OCI-LY7 (cell line): ENCODE measurements around the gene CAND2. TPM values are rescaled to one million over a fixed set of nuclear protein-coding genes. Genes with fewer than 3 reads are reported as not detected.

ENCODE experiments used
- BruUV-seq: library from RNA; stranded (reverse); fragments of 400-500 nt; replicated peaks from 2 replicates; lab custom pipeline; 2021; lab: Mats Ljungman, UMichigan
- CTCF ChIA-PET: fragments of 300-600 bp; sonication (Branson Sonifier 250); formaldehyde crosslinking; loops from one replicate; lab custom pipeline; 2022; ENCODE audit warnings: antibody characterized with exemption; ENCODE audit not compliant: unreplicated experiment; lab: Charles Lee
- POLR2A ChIA-PET: fragments of 300-600 bp; sonication (Branson Sonifier 250); formaldehyde crosslinking; loops from one replicate; lab custom pipeline; 2022; ENCODE audit warnings: antibody characterized with exemption; lab: Charles Lee
- DNase-seq: peaks from one replicate; pipeline ENCODE4 v3.0.0-alpha.2; 2015; ENCODE audit warnings: low spot score
- H2AFZ ChIP-seq: fragments of 200-600 bp; sonication (generic), shearing (Covaris generic); 2 replicates; pipeline ENCODE4 v1.6.1; 2014; ENCODE audit warnings: mild to moderate bottlenecking, antibody characterized with exemption, low read length, moderate library complexity
- H3K27ac ChIP-seq: fragments of 200-600 bp; sonication (generic); 2 replicates; pipeline ENCODE4 v1.5.1; 2014; ENCODE audit warnings: mixed run types, low read depth, mild to moderate bottlenecking, moderate library complexity, low read length, inconsistent platforms; ENCODE audit not compliant: poor library complexity, severe bottlenecking
- H3K36me3 ChIP-seq: fragments of 200-600 bp; sonication (generic); 2 replicates; pipeline ENCODE4 v1.6.1; 2014; ENCODE audit warnings: mild to moderate bottlenecking, antibody characterized with exemption, low read length, moderate library complexity, mixed read lengths; ENCODE audit not compliant: insufficient read depth
- H3K4me1 ChIP-seq: fragments of 200-600 bp; sonication (generic); 2 replicates; pipeline ENCODE4 v1.5.1; 2014; ENCODE audit warnings: mild to moderate bottlenecking, low read length; ENCODE audit not compliant: insufficient read depth, poor library complexity, severe bottlenecking
- H3K4me2 ChIP-seq: fragments of 200-600 bp; sonication (generic); 2 replicates; pipeline ENCODE4 v1.6.1; 2014; ENCODE audit warnings: mild to moderate bottlenecking, low read length
- H3K4me3 ChIP-seq: fragments of 200-600 bp; sonication (generic); 2 replicates; pipeline ENCODE4 v1.5.1; 2014; ENCODE audit warnings: mild to moderate bottlenecking, low read depth, low read length; ENCODE audit not compliant: poor library complexity, severe bottlenecking
- H3K79me2 ChIP-seq: fragments of 200-600 bp; sonication (generic); 2 replicates; pipeline ENCODE4 v1.6.1; 2016; ENCODE audit warnings: low read depth, mild to moderate bottlenecking, low read length, moderate library complexity, mixed read lengths; ENCODE audit not compliant: insufficient read depth
- H3K9me2 ChIP-seq: fragments of 200-600 bp; sonication (generic); 2 replicates; pipeline ENCODE4 v1.6.1; 2016; ENCODE audit warnings: mild to moderate bottlenecking, low read length, mixed read lengths; ENCODE audit not compliant: insufficient read depth
- H3K9me3 ChIP-seq: fragments of 200-600 bp; sonication (generic); 2 replicates; pipeline ENCODE4 v1.6.1; 2014; ENCODE audit warnings: mild to moderate bottlenecking, mixed run types, low read length, mixed read lengths
- H4K20me1 ChIP-seq: fragments of 200-600 bp; sonication (generic); 2 replicates; pipeline ENCODE4 v1.6.1; 2014; ENCODE audit warnings: mild to moderate bottlenecking, antibody characterized with exemption, low read length, moderate library complexity, mixed read lengths; ENCODE audit not compliant: insufficient read depth
- CTCF ChIP-seq: fragments of 200-600 bp; sonication (generic); conservative IDR thresholded peaks from 2 replicates; pipeline ENCODE4 v1.5.1; 2014; ENCODE audit warnings: mild to moderate bottlenecking, antibody characterized with exemption, low read length, moderate library complexity, mixed read lengths
- EZH2phosphoT487 ChIP-seq: fragments of 200-600 bp; sonication (generic); IDR thresholded peaks from 2 replicates; pipeline ENCODE4 v1.6.1; 2018; ENCODE audit warnings: low read depth, borderline replicate concordance, mild to moderate bottlenecking, mixed run types, antibody characterized with exemption, low read length, moderate library complexity, mixed read lengths
- intact Hi-C: fragments of 100-400 bp; cut with micrococcal nuclease; formaldehyde crosslinking; loops from one replicate; pipeline ENCODE4 v1.10.0; 2022; ENCODE audit not compliant: unreplicated experiment
- total RNA-seq, 2 experiments: library from RNA; depleted of rRNA in 1 of 2; stranded (reverse); fragments of >200 nt in 1 of 2; shearing (Covaris generic) in 1 of 2; gene quantifications; 2 replicates each; pipeline ENCODE4 v1.2.3, GENCODE V29; 2014 to 2022

The CAND2 gene
- total RNA-seq, 2 experiments from 2014 or later: 4.1 to 11.0 TPM

- no TSS peak for BruUV-seq
- Histone ChIP-seq H2AFZ (no peak overlapping the region), H3K4me2 (no peak overlapping the region), H3K4me3 (no peak overlapping the region), H4K20me1 (no peaks in the 10 kb centered on the region), H3K9me3 (no peaks in the 10 kb centered on the region), H3K9me2 (no peaks in the 10 kb centered on the region), H3K36me3 (no peaks in the 10 kb centered on the region), H3K79me2 (no peaks in the 10 kb centered on the region), H3K4me1 (peaks cover 38% of the 10 kb centered on the region), H3K27ac (no peak overlapping the region)
- intact Hi-C loops: no loop called here
- no peak for TF ChIP-seq EZH2phosphoT487
- TF ChIP-seq CTCF: no peak
- ChIA-PET CTCF (no interaction called here), POLR2A (interaction anchor here (0.6 to 0.9 kb wide), 2 partner anchors 11 to 54 kb away, joined by 3 to 4 read pairs; no protein-coding TSS in a partner anchor)
- DNase-seq: no peak
These were observed 39.8 kb upstream of the CAND2 start for GRCh38 chr3:12756635-12757034.

- H3K4me3 ChIP-seq: no peak overlapping the region
These were observed 38.3 kb upstream of the CAND2 start for GRCh38 chr3:12758025-12758781.

More at GRCh38 chr3:12758025-12758781, 38.3 kb upstream of the CAND2 start:
- no peak for TF ChIP-seq CTCF
- no peak for TF ChIP-seq EZH2phosphoT487
- Histone ChIP-seq H3K9me2 (no peaks in the 10 kb centered on the region), H3K4me2 (no peak overlapping the region), H2AFZ (no peak overlapping the region), H4K20me1 (no peaks in the 10 kb centered on the region), H3K4me1 (peaks cover 25% of the 10 kb centered on the region), H3K36me3 (no peaks in the 10 kb centered on the region), H3K27ac (no peak overlapping the region), H3K9me3 (no peaks in the 10 kb centered on the region), H3K79me2 (no peaks in the 10 kb centered on the region)
- intact Hi-C loops: no loop called here
- BruUV-seq: no TSS peak
- no peak for DNase-seq
- ChIA-PET POLR2A (interaction anchor here (1.7 to 3.0 kb wide), 2 partner anchors 8 to 20 kb away, joined by 4 to 8 read pairs; no protein-coding TSS in a partner anchor), CTCF (interaction anchor here (0.8 to 1.2 kb wide), 2 partner anchors 30 to 48 kb away, joined by 3 to 5 read pairs; no protein-coding TSS in a partner anchor)
